Right lobe of liver (tissue), 6 donors: ENCODE results near the gene SLC2A11. TPM values are rescaled to one million over a fixed set of nuclear protein-coding genes. Genes with fewer than 3 reads are reported as not detected.

Source experiments
- ATAC-seq, 4 donors: fragments of 200-7000 bp; cut with Tn5 transposase; one replicate each; pipeline ENCODE4 v1.9.1; 2020; ENCODE audit warnings: mild to moderate bottlenecking in 4 of 4, moderate library complexity in 4 of 4
- DNase-seq, 3 donors: peaks; one replicate each; pipeline ENCODE4 v3.0.0-alpha.2; 2020
- H3K27ac ChIP-seq, 3 donors: fragments of 200-600 bp; one replicate each; pipeline ENCODE4 v1.8.0; 2022
- H3K27me3 ChIP-seq, 2 donors: fragments of 200-600 bp; one replicate each; pipeline ENCODE4 v1.8.0; 2022
- H3K36me3 ChIP-seq, 4 donors: fragments of 200-600 bp; sonication (generic) in 1 of 4; one replicate each; pipeline versions ENCODE4 v1.5.1 to v1.8.0; 2017 to 2022; ENCODE audit warnings: control low read depth in 1 of 4
- H3K4me1 ChIP-seq, 4 donors: fragments of 200-600 bp; sonication (generic) in 1 of 4; one replicate each; pipeline versions ENCODE4 v1.5.1 to v1.8.0; 2017 to 2022; ENCODE audit warnings: control low read depth in 1 of 4
- H3K4me3 ChIP-seq, 3 donors: fragments of 200-600 bp; one replicate each; pipeline ENCODE4 v1.8.0; 2022
- H3K9me3 ChIP-seq, 4 donors: fragments of 200-600 bp; sonication (generic) in 1 of 4; one replicate each; pipeline versions ENCODE4 v1.5.1 to v1.8.0; 2017 to 2022; ENCODE audit warnings: control low read depth in 1 of 4
- POLR2A ChIP-seq: fragments of 450-650 bp; IDR thresholded peaks from one replicate; pipeline ENCODE4 v1.6.1; 2017; ENCODE audit warnings: antibody characterized with exemption, mild to moderate bottlenecking
- WGBS: methylation state at CpG from one replicate; pipeline ENCODE4 v1.1.6; 2018; ENCODE audit warnings: low coverage, low lambda C conversion rate; ENCODE audit not compliant: insufficient coverage; ENCODE audit errors: missing lambda C conversion rate; 5-methylcytosine and 5-hydroxymethylcytosine counted together
- intact Hi-C, 2 donors: fragments of 100-400 bp; cut with DNase I; formaldehyde crosslinking; loops; one replicate each; pipeline versions ENCODE4 v1.11.2 to v1.14.1; 2022
- total RNA-seq, 6 experiments: library from RNA; depleted of rRNA in 2 of 6; stranded (reverse); fragments of >200 nt in 2 of 6; fragmentation: NEBNext Ultra II Directional in 3 of 6; extraction: Animal tissue kit (Norgen Biotek cat#: 25700) in 3 of 6; gene quantifications; one replicate each; pipeline versions ENCODE4 v1.1.0 to v1.2.4, GENCODE V29; 2016 to 2023
- TF ChIP-seq, protein P1 (sequence below), 4 donors: fragments of 200-600 bp in 3 of 4; fragments of 450-650 bp in 1 of 4; IDR thresholded peaks; one replicate each; pipeline versions ENCODE4 v1.5.1 to v1.8.0; 2016 to 2022; ENCODE audit warnings: antibody characterized with exemption in 4 of 4, mild to moderate bottlenecking in 2 of 4
- donor health status: DM: no; HTN: yes; CAD: no.
- donor health status: DM: no; HTN: no; CAD: no.
- donor health status: DM: no; HTN: no; CAD: no.
- donor health status: DM: no; HTN: yes; CAD: no.
- donor health status: DM: no; HTN: yes; CAD: no.

The SLC2A11 gene
- total RNA-seq, 6 experiments from 2014 or later, result 2.9 to 7.1 (median 5.0) TPM

DNA sequence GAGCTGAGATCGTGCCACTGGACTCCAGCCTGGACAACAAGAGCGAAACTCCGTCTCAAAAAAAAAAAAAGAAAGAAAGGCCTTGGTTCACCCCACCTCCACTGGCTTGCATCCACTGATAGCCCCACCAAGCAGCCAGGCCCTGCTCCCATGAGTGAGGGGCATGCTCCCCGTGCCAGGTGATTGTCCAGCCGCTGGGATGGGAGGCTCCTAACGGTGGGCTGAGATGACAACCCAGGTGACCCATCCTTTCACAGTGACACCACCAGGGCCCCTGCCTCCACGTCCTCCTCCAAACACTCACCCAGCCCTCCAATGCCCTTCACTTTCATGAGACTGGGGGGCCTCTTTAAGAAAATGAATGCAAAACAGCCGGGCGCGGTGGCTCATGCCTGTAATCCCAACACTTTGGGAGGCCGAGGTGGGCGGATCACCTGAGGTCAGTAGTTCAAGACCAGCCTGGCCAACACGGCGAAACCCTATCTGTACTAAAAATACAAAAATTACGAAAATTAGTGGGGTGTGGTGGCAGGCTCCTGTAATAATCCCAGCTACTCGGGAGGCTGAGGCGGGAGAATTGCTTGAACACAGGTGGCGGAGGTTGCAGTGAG lies 10.3 kb upstream of the SLC2A11 start:
- 85% methylated on average over 13 of the region's 18 CpGs for WGBS
- no peak overlapping the region for H3K4me3 ChIP-seq
- no peaks in the 10 kb centered on the region for H3K9me3 ChIP-seq
- H3K36me3 ChIP-seq, result no peaks in the 10 kb centered on the region
- intact Hi-C loops, result loop anchor here (5.0 kb wide), 2 partner anchors 70 to 80 kb away; partner anchors contain the start of gene CHCHD10 (in 1 of the 2)
- H3K27ac ChIP-seq, result no peak overlapping the region
- DNase-seq, result no peak
- H3K27me3 ChIP-seq, result no peaks in the 10 kb centered on the region
- TF ChIP-seq, protein P1, sequence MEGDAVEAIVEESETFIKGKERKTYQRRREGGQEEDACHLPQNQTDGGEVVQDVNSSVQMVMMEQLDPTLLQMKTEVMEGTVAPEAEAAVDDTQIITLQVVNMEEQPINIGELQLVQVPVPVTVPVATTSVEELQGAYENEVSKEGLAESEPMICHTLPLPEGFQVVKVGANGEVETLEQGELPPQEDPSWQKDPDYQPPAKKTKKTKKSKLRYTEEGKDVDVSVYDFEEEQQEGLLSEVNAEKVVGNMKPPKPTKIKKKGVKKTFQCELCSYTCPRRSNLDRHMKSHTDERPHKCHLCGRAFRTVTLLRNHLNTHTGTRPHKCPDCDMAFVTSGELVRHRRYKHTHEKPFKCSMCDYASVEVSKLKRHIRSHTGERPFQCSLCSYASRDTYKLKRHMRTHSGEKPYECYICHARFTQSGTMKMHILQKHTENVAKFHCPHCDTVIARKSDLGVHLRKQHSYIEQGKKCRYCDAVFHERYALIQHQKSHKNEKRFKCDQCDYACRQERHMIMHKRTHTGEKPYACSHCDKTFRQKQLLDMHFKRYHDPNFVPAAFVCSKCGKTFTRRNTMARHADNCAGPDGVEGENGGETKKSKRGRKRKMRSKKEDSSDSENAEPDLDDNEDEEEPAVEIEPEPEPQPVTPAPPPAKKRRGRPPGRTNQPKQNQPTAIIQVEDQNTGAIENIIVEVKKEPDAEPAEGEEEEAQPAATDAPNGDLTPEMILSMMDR (IDR thresholded peaks at IDR 0.05), result no peak
- TF ChIP-seq POLR2A, result no peak
- no peak for ATAC-seq
- H3K4me1 ChIP-seq, result peaks cover 0 to 11% (median 0%) of the 10 kb centered on the region in 4 donors

DNA sequence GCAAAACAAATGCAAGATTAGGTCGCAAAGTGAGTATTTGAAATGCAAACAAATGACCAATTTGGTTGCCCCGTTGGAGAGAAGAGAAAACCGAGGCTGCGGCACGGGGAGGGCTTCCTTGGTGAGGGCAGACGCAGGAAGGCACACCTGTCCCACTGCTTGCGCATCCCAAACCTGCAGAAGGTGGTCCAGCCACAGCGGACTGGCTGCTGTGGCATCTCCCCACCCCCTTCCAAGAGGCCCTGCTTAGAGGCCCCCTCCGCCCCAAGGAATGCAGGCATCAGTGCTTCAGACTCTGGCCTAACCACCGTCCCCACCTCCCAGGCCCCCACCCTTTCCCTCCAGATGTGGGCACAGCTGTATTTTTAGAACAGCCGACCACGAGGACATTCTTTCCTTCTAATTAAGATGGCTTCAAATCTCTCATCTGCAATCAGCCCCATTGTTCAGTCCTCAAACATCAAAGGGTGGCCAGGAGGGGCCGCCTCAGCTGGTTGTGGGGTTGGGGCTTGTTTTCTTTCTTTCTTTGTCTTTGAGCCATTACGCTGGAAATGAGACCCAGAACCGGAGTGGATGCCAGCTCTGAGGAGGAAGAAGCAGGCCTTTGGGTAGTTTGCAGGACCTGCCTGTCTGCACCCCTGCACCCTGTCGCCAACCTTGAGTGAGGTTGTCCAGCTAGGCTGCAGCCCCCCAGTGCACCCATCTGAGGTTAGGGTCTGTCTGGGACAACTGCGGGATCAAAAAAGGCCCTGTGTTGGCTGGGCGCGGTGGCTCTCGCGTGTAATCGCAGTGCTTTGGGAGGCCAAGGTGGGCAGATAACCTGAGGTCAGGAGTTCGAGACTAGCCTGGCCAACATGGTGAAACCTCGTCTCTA lies 9.4 kb upstream of the SLC2A11 start:
- DNase-seq, result no peak
- TF ChIP-seq POLR2A, result no peak
- TF ChIP-seq, protein P1 (IDR thresholded peaks at IDR 0.05), result no peak
- 71% methylated on average over 13 of the region's 24 CpGs for WGBS
- no peak overlapping the region for H3K27ac ChIP-seq
- no peak overlapping the region for H3K4me3 ChIP-seq
- peaks cover 0 to 11% (median 0%) of the 10 kb centered on the region in 4 donors for H3K4me1 ChIP-seq
- no peaks in the 10 kb centered on the region for H3K27me3 ChIP-seq
- ATAC-seq, result no peak
- intact Hi-C loops, result loop anchor here (5.0 kb wide), 2 partner anchors 71 to 81 kb away; partner anchors contain the start of gene CHCHD10 (in 1 of the 2)
- H3K9me3 ChIP-seq, result no peaks in the 10 kb centered on the region
- no peaks in the 10 kb centered on the region for H3K36me3 ChIP-seq

DNA sequence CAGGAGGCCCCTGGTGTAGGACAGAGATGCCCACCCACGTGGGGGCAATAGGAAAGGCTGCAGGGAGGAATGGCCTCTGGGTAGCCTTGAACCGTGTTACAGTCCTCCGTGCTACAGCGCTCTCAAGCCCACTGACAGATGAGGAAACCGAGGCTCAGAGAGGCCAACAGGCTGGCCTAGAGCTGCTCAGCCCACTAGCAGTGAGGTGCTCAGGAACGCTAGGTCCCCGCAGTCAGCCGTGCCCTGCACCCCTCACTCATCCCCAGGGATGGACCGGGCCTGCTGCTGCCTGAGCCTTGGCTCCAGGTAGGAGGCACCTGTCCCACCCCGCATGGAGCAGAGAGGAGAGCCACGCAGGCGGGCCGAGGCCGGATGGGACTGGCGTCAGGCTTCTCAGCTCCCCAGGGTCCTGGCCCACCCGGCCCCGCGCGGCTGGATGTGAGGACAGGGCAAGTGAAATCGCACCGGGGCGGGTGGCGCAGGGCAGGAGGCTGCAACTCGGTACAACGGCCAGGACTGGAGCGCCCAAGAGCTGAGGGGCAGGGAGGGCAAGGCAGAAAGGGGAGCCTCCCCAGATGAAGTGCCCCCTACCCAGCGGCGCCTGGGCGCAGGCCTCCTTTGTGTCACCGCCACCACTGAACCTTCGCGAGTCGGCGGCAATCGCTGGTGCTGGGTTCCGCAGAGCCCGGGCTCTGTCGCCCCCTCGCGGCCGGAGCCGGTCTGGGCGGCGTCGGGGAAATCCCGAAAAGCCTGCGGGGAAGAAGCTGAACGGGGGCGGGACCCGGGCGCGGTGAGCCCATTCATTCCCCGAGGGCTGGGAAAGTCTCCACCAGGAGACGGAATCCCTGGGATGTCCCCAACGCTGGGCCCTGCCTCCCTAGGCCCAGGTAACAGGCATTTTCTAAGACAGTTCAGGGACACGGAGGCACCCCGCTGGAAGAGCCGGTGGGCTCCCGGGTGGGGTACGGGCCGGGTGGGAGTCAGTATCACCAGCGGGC lies 8.4 kb upstream of the SLC2A11 start:
- Histone ChIP-seq H3K9me3 (no peaks in the 10 kb centered on the region), H3K4me3 (peak overlapping the region; percentile 29 to 41 (median 32)), H3K4me1 (peaks cover 0 to 11% (median 0%) of the 10 kb centered on the region in 4 donors), H3K36me3 (no peaks in the 10 kb centered on the region), H3K27ac (no peak overlapping the region), H3K27me3 (no peaks in the 10 kb centered on the region)
- ATAC-seq (peak; percentile 86 to 95 (median 91)), DNase-seq (peak; percentile 84 to 86 (median 85))
- TF ChIP-seq POLR2A, result no peak
- TF ChIP-seq, protein P1 (IDR thresholded peaks at IDR 0.05), result peak in 3 of 4 donors; percentile 98 to 99 (median 98)
- 4% methylated on average over 20 of the region's 62 CpGs for WGBS
- intact Hi-C loops, result loop anchor here (5.0 kb wide), 2 partner anchors 72 to 82 kb away; partner anchors contain the start of gene CHCHD10 (in 1 of the 2)

DNA sequence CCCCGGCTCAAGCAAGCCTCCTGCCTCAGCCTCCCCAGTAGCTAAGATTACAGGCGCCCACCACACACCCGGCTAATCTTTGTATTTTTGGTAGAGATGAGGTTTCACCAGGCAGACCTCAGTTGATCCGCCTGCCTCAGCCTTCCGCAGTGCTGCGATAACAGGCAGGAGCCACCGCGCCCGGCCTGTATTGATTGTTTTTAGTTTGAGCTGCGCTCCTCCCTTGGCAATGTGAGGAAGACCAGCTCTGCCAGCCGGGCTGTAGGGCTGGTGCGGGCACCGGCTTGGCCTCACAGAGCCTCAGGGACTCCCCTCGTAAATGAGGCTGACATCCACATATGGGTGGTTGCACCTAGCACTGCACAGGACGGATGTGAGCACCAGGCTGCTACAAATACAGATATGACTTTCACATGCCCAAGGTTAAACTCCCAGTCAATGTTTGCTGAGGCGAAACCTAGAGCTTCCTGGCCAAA lies 7.5 kb upstream of the SLC2A11 start:
- Histone ChIP-seq H3K27me3 (no peaks in the 10 kb centered on the region), H3K4me3 (peak overlapping the region; percentile 29 to 41 (median 32)), H3K9me3 (no peaks in the 10 kb centered on the region), H3K27ac (no peak overlapping the region), H3K4me1 (peaks cover 0 to 11% (median 0%) of the 10 kb centered on the region in 4 donors), H3K36me3 (no peaks in the 10 kb centered on the region)
- intact Hi-C loops, result no loop called here
- TF ChIP-seq, protein P1 (IDR thresholded peaks at IDR 0.05), result no peak
- no peak for TF ChIP-seq POLR2A
- DNase-seq (peak; percentile 71 to 75 (median 74)), ATAC-seq (peak; percentile 72 to 84 (median 80))
- 25% methylated on average over 10 of the region's 16 CpGs for WGBS
